ENCODE data around the gene PLK2. TPM values are rescaled to one million over a fixed set of nuclear protein-coding genes. Genes with fewer than 3 reads are reported as not detected.

PLK2 gene
- total RNA-seq, 2 donors from 2014 or later = 9.7 to 16.4 TPM

- peaks cover 19% of the 10 kb centered on the region for H3K9me3 ChIP-seq (ENCODE audit: control insufficient read depth, low read length)
- no peaks in the 10 kb centered on the region for H3K4me1 ChIP-seq (ENCODE audit: control insufficient read depth, insufficient read depth, low read length)
- H3K9ac ChIP-seq (ENCODE audit: extremely low read depth, low read length, poor library complexity, severe bottlenecking) = no peak overlapping the region
- Mint-ChIP-seq H3K9me3 (peaks cover 29% of the 10 kb centered on the region), H3K4me1 (peaks cover 5% of the 10 kb centered on the region), H3K36me3 (ENCODE audit: low read depth) (peaks cover 10% of the 10 kb centered on the region), H3K4me3 (no peak overlapping the region), H3K27me3 (ENCODE audit: insufficient read depth) (no peaks in the 10 kb centered on the region), H3K27ac (no peak overlapping the region)
- no peak for DNase-seq
- H3K36me3 ChIP-seq (ENCODE audit: control insufficient read depth, insufficient read depth, low read length) = no peaks in the 10 kb centered on the region
- H3K27ac ChIP-seq (ENCODE audit: low read depth, low read length) = no peak overlapping the region
- no peak overlapping the region for H3K4me3 ChIP-seq (ENCODE audit: low read length)
- H3K27me3 ChIP-seq (ENCODE audit: control insufficient read depth, insufficient read depth, low read length, poor library complexity, severe bottlenecking) = no peaks in the 10 kb centered on the region
- 83% methylated on average over 1 of the region's 1 CpG; no CpG with 5 or more reads in 1 of the 2 experiments for WGBS, 2 experiments (ENCODE audit: insufficient coverage in 1 of 2, insufficient read length in 1 of 2)
- peak; percentile 73 for TF ChIP-seq CTCF (conservative IDR thresholded peaks at IDR 0.05)
These were observed 18.0 kb upstream of the PLK2 start for GRCh38 chr5:58477760-58478376.

GRCh38 chr5:58475404-58475803, 15.5 kb upstream of the PLK2 start:
- TF ChIP-seq CTCF (conservative IDR thresholded peaks at IDR 0.05) = no peak
- Mint-ChIP-seq H3K27ac (no peak overlapping the region), H3K4me1 (peaks cover 5% of the 10 kb centered on the region), H3K4me3 (no peak overlapping the region), H3K36me3 (ENCODE audit: low read depth) (peaks cover 10% of the 10 kb centered on the region), H3K27me3 (ENCODE audit: insufficient read depth) (no peaks in the 10 kb centered on the region), H3K9me3 (peaks cover 32% of the 10 kb centered on the region)
- H3K4me1 ChIP-seq (ENCODE audit: control insufficient read depth, insufficient read depth, low read length) = no peaks in the 10 kb centered on the region
- H3K4me3 ChIP-seq (ENCODE audit: low read length) = peak overlapping the region; percentile 47
- peaks cover 19% of the 10 kb centered on the region for H3K9me3 ChIP-seq (ENCODE audit: control insufficient read depth, low read length)
- no peak overlapping the region for H3K9ac ChIP-seq (ENCODE audit: extremely low read depth, low read length, poor library complexity, severe bottlenecking)
- no peaks in the 10 kb centered on the region for H3K27me3 ChIP-seq (ENCODE audit: control insufficient read depth, insufficient read depth, low read length, poor library complexity, severe bottlenecking)
- no peaks in the 10 kb centered on the region for H3K36me3 ChIP-seq (ENCODE audit: control insufficient read depth, insufficient read depth, low read length)
- DNase-seq = no peak
- 76 to 100% methylated on average over 2 to 3 of the region's 3 CpGs for WGBS, 2 experiments (ENCODE audit: insufficient coverage in 1 of 2, insufficient read length in 1 of 2)
- no peak overlapping the region for H3K27ac ChIP-seq (ENCODE audit: low read depth, low read length)

GRCh38 chr5:58469896-58470295, 10.0 kb upstream of the PLK2 start:
- TF ChIP-seq CTCF (conservative IDR thresholded peaks at IDR 0.05) = no peak
- H3K27ac Mint-ChIP-seq = no peak overlapping the region
- Histone ChIP-seq H3K27me3 (ENCODE audit: control insufficient read depth, insufficient read depth, low read length, poor library complexity, severe bottlenecking) (no peaks in the 10 kb centered on the region), H3K36me3 (ENCODE audit: control insufficient read depth, insufficient read depth, low read length) (no peaks in the 10 kb centered on the region), H3K27ac (ENCODE audit: low read depth, low read length) (no peak overlapping the region), H3K9me3 (ENCODE audit: control insufficient read depth, low read length) (peaks cover 8% of the 10 kb centered on the region), H3K4me1 (ENCODE audit: control insufficient read depth, insufficient read depth, low read length) (no peaks in the 10 kb centered on the region), H3K9ac (ENCODE audit: extremely low read depth, low read length, poor library complexity, severe bottlenecking) (no peak overlapping the region), H3K4me3 (ENCODE audit: low read length) (no peak overlapping the region)
- H3K4me3 Mint-ChIP-seq = no peak overlapping the region
- 92% methylated on average over 2 of the region's 2 CpGs; no CpG with 5 or more reads in 1 of the 2 experiments for WGBS, 2 experiments (ENCODE audit: insufficient coverage in 1 of 2, insufficient read length in 1 of 2)
- H3K36me3 Mint-ChIP-seq (ENCODE audit: low read depth) = peaks cover 8% of the 10 kb centered on the region
- peaks cover 4% of the 10 kb centered on the region for H3K27me3 Mint-ChIP-seq (ENCODE audit: insufficient read depth)
- H3K9me3 Mint-ChIP-seq = peaks cover 20% of the 10 kb centered on the region
- DNase-seq = no peak
- peaks cover 6% of the 10 kb centered on the region for H3K4me1 Mint-ChIP-seq
